ENCODE data around the gene SASH1. TPM values are rescaled to one million over a fixed set of nuclear protein-coding genes. Genes with fewer than 3 reads are reported as not detected.
"Not testable (repeated sequence)": the region's sequence is repeated elsewhere in the genome, so short reads cannot be mapped to it uniquely, and the experiment has no call there.

The SASH1 gene
- total RNA-seq, 1 donor = 39.7 TPM

DNA sequence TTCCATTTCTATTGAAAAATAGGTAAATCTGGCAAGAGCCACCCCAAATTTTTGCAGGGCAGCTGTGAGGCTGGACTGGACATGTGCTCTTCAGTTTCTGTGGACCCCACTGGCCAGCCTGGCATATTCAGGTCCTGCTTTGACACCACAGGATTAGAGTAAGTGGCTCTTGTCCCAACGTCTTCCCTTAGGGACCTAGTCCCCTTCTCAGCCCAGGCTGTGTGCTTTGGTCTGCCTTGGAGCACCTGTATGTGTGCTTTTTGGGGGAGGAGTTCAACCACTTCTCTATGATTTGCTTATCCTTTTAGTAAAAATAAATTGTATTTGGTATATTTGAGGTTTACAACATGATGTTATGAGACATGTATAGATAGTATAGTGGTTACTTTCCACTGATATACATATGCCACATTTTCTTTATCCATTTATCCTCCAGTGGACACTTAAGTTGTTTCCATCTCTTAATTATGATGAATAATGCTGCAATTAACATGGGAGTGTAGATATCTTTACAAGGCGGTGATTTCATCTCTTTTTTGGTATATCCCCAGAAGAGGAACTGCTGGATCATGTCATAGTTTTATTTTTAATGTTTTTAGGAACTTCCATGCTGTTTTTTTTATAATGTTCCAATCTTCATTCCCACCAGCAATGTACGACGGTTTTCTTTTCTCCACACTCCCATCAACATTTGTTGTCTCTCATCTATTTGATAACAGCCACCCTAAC is 236.4 kb downstream of the SASH1 start:
- no peak for DNase-seq (ENCODE audit: low read depth)
- TF ChIP-seq CTCF (IDR thresholded peaks at IDR 0.05; ENCODE audit: insufficient read depth, low read depth, low read length) = no peak

DNA sequence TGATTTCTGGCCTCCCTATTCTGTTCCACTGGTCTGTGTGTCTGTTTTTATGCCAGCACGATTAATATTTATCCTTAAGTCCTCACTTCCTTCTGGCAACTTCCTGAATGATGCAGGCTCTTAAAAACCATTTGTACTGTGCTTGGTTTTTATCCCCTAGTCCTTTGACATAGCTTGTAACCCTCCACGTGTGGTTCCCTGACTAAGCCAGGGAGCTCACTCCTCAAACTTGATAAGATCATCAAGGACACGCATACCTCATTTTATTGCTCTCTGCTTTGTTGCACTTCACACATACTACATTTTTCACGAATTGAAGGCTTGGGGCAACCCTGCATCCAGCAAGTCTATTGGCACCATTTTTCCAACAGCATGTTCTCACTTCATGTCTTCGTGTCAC is 237.8 kb downstream of the SASH1 start:
- H3K4me3 ChIP-seq (ENCODE audit: low read depth, low read length) = no peak overlapping the region
- no peak for TF ChIP-seq CTCF (IDR thresholded peaks at IDR 0.05; ENCODE audit: insufficient read depth, low read depth, low read length)
- DNase-seq (ENCODE audit: low read depth) = peak; percentile 38

More for the DNA sequence above, 236.4 kb downstream of the SASH1 start:
- H3K4me3 ChIP-seq (ENCODE audit: low read depth, low read length) = no peak overlapping the region

GRCh38 chr6:148583631-148584030 is 241.0 kb downstream of the SASH1 start:
- DNase-seq (ENCODE audit: low read depth) = no peak
- TF ChIP-seq CTCF (IDR thresholded peaks at IDR 0.05; ENCODE audit: insufficient read depth, low read depth, low read length) = no peak
- H3K4me3 ChIP-seq (ENCODE audit: low read depth, low read length) = no peak overlapping the region

- DNase-seq (ENCODE audit: low read depth); H3K4me3 ChIP-seq (ENCODE audit: low read depth, low read length): not testable (repeated sequence)
Observed at GRCh38 chr6:148585641-148586040, 243.0 kb downstream of the SASH1 start.

- H3K4me3 ChIP-seq (ENCODE audit: low read depth, low read length) = no peak overlapping the region
- TF ChIP-seq CTCF (IDR thresholded peaks at IDR 0.05; ENCODE audit: insufficient read depth, low read depth, low read length) = no peak
- DNase-seq (ENCODE audit: low read depth) = no peak
Observed at GRCh38 chr6:148590883-148591282, 248.2 kb downstream of the SASH1 start.

GRCh38 chr6:148591656-148592055 is 249.0 kb downstream of the SASH1 start:
- DNase-seq (ENCODE audit: low read depth) = no peak
- no peak for TF ChIP-seq CTCF (IDR thresholded peaks at IDR 0.05; ENCODE audit: insufficient read depth, low read depth, low read length)

DNA sequence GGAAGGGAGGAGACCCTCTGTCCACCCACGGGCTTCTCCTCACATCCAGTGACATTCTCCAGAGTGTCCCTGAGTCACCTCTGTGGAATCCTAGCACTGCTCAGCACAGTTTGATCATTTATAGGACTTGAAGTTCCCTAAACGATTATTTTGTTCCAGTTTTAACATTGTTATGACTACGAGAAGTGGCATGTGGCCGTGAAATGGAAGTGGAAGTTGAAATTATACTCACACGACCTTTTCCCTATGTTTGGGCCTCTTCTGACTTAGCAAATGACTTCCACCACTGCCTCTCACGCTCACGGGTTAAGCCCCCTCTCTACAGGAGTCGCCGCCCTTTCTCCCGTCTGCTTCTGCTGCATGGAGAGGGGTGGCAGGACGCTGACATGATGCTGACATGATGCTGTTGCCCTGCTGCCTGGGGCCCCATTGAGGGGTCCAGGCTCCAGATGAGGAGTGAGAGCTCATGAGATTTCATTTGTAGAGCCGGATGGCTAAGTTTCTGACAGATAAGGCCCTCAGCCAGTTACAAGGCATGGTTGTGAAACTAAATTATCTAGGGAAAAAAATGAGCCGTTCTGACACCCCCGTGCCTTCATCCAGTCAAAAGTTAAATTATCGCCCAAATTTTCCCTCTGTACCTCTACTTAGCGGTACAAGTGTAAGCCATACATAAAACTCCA is 250.6 kb downstream of the SASH1 start:
- H3K4me3 ChIP-seq (ENCODE audit: low read depth, low read length) = no peak overlapping the region
- TF ChIP-seq CTCF (IDR thresholded peaks at IDR 0.05; ENCODE audit: insufficient read depth, low read depth, low read length) = no peak
- DNase-seq (ENCODE audit: low read depth) = peak; percentile 72

More at GRCh38 chr6:148591656-148592055, 249.0 kb downstream of the SASH1 start:
- no peak overlapping the region for H3K4me3 ChIP-seq (ENCODE audit: low read depth, low read length)
